ENCODE data around the gene PPP2R2D. TPM values are rescaled to one million over a fixed set of nuclear protein-coding genes. Genes with fewer than 3 reads are reported as not detected.
A peak's percentile ranks its signal among the peaks of the same experiment; 100 is the strongest.
"Not testable (repeated sequence)": the region's sequence is repeated elsewhere in the genome, so short reads cannot be mapped to it uniquely, and the experiment has no call there.

The PPP2R2D gene
- total RNA-seq, 2 experiments from 2014 or later: 31.6 to 32.3 TPM

DNA sequence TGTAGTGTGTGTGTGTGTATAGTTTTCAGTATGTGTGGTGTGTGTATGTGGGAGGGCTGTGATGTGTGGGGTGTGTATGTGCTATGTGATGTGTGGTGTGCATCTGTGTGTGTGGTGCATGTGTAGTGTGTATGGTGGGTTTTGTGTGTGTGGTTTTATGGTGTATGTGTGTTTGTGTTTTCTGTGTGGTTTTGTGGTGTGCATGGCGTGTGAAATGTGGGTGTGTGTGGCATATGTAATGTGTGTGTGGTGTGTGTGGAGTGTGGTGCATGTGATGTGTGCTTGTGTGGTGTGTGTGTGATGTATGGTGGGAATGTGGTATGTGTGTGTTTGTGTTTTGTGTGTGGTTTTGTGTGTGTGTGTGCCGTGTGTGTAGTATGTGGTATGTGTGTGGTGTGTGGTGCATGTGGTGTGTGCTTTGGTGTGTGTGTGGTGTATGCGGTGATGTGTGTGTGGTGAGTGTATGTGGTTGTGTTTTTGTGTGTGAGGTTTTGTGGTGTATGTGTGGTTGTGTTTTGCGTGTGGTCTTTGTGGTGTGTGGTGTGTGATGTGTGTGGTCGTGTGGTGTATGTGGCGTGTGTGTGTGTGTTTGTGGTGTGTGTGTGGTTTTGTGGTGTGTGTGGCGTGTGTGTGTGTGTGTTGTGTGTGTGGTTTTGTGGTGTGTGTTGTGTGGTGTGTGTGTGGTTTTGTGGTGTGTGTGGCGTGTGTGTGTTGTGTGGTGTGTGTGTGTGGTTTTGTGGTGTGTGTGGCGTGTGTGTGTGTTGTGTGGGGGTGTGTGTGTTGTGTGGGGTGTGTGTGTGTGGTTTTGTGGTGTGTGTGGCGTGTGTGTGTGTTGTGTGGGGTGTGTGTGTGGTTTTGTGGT, 18.0 kb upstream of the PPP2R2D start:
- Mint-ChIP-seq H3K27ac (no peak overlapping the region), H3K4me1 (ENCODE audit: low read depth) (peaks cover 4% of the 10 kb centered on the region), H3K4me3 (no peak overlapping the region), H3K36me3 (ENCODE audit: low read depth) (no peaks in the 10 kb centered on the region), H3K9me3 (no peaks in the 10 kb centered on the region), H3K27me3 (peaks cover 8% of the 10 kb centered on the region)
- ATAC-seq (no peak), DNase-seq (no peak)
- TF ChIP-seq CTCF (IDR thresholded peaks at IDR 0.05): no peak
- intact Hi-C loops (cut with micrococcal nuclease): loop anchor here (10.0 kb wide), 1 partner anchor 62 kb away; no protein-coding TSS in a partner anchor
- ChIA-PET POLR2A (no interaction called here), CTCF (interaction anchor here (1.3 kb wide), 1 partner anchor 140 kb away, joined by 3 read pairs; no protein-coding TSS in a partner anchor)

GRCh38 chr10:131883621-131884393, 17.0 kb upstream of the PPP2R2D start:
- H3K4me3 Mint-ChIP-seq; POLR2A ChIA-PET; H3K9me3 Mint-ChIP-seq; DNase-seq; H3K36me3 Mint-ChIP-seq (ENCODE audit: low read depth); H3K4me1 Mint-ChIP-seq (ENCODE audit: low read depth); ATAC-seq; H3K27ac Mint-ChIP-seq; H3K27me3 Mint-ChIP-seq: not testable (repeated sequence)
- intact Hi-C loops (cut with micrococcal nuclease): loop anchor here (10.0 kb wide), 1 partner anchor 61 kb away; no protein-coding TSS in a partner anchor
- CTCF ChIA-PET: interaction anchor here (0.6 to 1.3 kb wide), 2 partner anchors 16 to 139 kb away, joined by 3 read pairs; no protein-coding TSS in a partner anchor

DNA sequence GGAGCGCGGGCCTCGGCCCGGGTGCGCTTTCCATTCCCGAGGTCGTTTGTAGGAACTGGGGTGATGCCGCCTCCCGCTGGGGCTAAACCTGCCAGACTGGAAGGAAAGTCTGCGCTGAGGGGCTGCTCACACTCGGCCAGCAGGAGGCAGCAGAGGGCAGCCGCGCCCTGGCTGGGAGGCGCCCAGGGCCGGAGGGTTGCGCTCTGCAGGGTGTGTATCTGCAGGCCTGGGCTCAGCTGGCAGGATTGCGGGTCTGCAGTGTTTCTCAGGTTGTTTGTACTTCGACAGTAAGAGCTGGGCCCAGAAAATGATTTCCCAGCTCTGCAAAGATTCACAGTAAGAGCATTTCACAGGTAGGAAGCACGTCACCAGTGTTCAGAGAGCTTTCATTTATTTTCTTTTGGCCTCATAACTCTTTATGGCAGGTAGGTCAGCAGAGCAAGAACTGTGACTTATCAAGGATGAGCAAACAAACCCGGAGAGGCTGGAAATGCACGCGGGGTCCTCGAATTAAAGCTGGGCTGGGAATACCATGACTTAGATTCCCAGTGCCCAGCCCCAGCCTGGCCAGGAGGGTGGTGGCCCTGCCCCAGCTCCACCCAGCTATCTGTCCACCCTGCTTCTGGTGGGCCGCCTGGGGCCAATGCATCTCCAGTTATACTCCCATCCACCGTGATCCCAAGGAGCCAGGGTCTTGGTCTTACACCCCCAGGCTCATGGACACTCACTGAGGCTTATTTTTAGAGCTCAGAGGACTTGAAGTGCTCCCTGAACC, 15.2 kb upstream of the PPP2R2D start:
- H3K27me3 Mint-ChIP-seq: no peaks in the 10 kb centered on the region
- DNase-seq (peak; percentile 82), ATAC-seq (peak; percentile 97)
- ChIA-PET CTCF (interaction anchor here (0.6 to 4.5 kb wide), 35 partner anchors 8 to 257 kb away, joined by 3 to 78 read pairs (median 5); partner anchors contain the start of gene PPP2R2D), POLR2A (interaction anchor here (1.4 kb wide), 1 partner anchor 137 kb away, joined by 5 read pairs; no protein-coding TSS in a partner anchor)
- H3K4me1 Mint-ChIP-seq (ENCODE audit: low read depth): peaks cover 4% of the 10 kb centered on the region
- H3K9me3 Mint-ChIP-seq: no peaks in the 10 kb centered on the region
- H3K4me3 Mint-ChIP-seq: no peak overlapping the region
- H3K36me3 Mint-ChIP-seq (ENCODE audit: low read depth): no peaks in the 10 kb centered on the region
- intact Hi-C loops (cut with micrococcal nuclease): loop anchor here (2.0 to 10.0 kb wide), 3 partner anchors 59 to 257 kb away; no protein-coding TSS in a partner anchor
- H3K27ac Mint-ChIP-seq: no peak overlapping the region
- peak; percentile 87 for TF ChIP-seq CTCF (IDR thresholded peaks at IDR 0.05)

DNA sequence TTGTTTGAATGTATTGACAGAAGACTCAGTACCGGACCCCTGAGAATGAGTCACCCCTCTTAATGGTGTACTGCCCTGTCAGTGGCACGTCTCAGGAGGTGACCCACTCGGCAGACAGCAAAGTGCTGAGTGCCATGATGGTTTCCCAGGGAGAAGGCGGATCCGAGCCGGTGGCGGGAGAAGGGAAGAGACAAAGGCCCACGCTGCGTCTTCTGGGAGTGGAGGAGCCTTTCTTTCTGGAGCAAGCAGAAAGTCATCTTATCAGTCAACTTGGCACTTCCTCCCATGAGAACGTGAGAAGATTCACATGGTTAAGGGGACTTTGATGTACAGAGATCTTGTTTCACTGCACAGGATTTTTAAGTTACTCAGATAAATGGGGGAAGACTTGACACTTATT, 14.6 kb upstream of the PPP2R2D start:
- POLR2A ChIA-PET: interaction anchor here (1.4 kb wide), 1 partner anchor 137 kb away, joined by 5 read pairs; no protein-coding TSS in a partner anchor
- no peak for TF ChIP-seq CTCF (IDR thresholded peaks at IDR 0.05)
- Mint-ChIP-seq H3K27me3 (no peaks in the 10 kb centered on the region), H3K4me1 (ENCODE audit: low read depth) (peaks cover 4% of the 10 kb centered on the region), H3K27ac (no peak overlapping the region), H3K36me3 (ENCODE audit: low read depth) (no peaks in the 10 kb centered on the region), H3K4me3 (no peak overlapping the region), H3K9me3 (no peaks in the 10 kb centered on the region)
- ATAC-seq: no peak
- no peak for DNase-seq
- CTCF ChIA-PET: interaction anchor here (0.7 to 4.5 kb wide), 30 partner anchors 9 to 257 kb away, joined by 3 to 78 read pairs (median 6); partner anchors contain the start of gene PPP2R2D
- intact Hi-C loops (cut with micrococcal nuclease): loop anchor here (2.0 to 10.0 kb wide), 3 partner anchors 59 to 256 kb away; no protein-coding TSS in a partner anchor

Data from activated CD8-positive, alpha-beta T cell treated with anti-CD3 and anti-CD28 coated beads for 36 hours (primary cell).